Islet of Langerhans (tissue), 1 donor: ENCODE results near the gene PPP2R1A.
A peak's percentile ranks its signal among the peaks of the same experiment; 100 is the strongest.
"Not testable (repeated sequence)": the region's sequence is repeated elsewhere in the genome, so short reads cannot be mapped to it uniquely, and the experiment has no call there.

ENCODE experiments used
- FAIRE-seq: peaks from one replicate; lab custom pipeline; 2011; peaks lifted over from hg19 to GRCh38; lab: Jason Lieb, UNC

The PPP2R1A gene

DNA sequence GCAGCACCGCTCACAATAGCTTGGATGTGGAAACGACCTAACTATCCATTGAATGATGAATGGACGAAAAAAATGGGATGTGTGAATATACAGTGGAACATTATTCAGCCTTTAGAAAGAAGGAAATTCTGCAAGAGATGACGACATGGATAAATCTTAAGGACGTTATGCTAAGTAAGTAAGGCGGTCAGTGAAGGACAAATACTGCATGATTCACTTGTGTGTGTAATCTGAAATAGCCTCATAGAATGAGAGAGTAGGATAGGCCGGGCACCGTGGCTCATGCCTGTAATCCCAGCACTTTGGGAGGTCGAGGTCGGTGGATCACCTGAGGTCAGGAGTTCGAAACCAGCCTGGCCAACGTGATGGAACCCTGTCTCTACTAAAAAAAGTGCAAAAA, 54.2 kb downstream of the PPP2R1A start:
- no peak for FAIRE-seq

- FAIRE-seq = no peak
These were observed 58.4 kb downstream of the PPP2R1A start for GRCh38 chr19:52248241-52248640.

GRCh38 chr19:52258426-52258825, 68.6 kb downstream of the PPP2R1A start:
- FAIRE-seq = no peak

DNA sequence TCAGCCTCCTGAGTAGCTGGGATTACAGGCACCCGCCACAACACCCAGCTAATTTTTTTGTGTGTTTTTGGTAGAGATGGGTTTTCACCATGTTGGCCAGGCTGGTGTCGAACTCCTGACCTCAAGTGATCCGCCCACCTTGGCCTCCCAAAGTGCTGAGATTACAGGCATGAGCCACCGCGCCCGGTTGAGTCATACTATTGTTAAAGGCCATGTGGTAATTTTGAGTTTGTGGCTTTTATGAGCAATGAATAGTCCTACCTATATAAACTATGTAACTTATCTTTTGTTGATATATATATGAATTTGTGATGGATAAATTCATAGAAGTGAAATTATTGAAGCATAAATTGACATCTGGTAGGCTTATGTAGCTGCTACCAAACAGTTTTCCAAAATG, 75.7 kb downstream of the PPP2R1A start:
- not testable (repeated sequence) for FAIRE-seq

DNA sequence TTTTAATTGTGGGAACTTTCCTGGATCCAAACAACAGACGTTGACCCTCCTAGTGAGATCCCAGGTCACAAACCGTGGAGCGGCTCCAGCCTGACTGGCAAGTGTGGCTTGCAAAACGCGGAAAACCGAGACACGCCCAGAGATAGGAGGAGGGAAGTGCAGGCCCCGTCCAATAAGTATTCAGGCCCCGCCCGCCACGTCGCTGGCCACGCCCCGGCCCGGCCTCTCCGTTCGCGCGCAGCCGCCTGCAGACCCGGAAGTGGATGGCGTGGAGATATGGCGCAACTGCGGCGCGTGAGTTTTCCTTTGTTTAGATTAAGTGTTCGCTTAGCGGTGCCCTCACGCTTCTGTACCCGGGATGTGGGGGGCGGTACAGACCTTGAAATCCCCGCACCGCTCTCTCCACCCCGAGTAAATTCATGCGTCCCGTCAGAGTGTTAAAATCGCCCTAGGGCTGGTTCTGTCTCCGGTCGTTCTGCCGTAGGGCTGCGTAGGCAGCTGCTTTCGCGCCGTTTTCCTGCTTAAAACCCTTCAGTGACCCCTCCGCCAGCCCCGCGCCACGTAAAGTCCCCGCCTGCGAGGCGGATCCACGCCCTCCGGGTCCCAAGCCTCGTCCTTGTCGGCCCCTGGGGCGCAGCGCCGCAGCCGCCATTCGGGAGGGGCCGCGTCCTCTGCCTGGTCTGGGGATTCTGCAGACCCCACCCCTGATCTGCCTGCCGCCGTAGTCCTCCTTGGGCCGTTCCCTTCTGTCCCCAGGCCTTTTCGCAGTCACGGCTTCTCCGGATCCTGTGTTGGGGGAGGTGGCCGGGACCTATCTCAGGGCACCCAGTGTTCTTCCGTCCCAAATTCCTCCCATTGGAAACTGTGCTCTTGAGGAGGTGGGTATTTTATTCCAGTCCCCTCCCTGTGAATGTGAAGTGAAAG, 79.7 kb downstream of the PPP2R1A start, which contains the start of gene ZNF766:
ZNF766 (plus strand) TSS at position 250 of the 924 bp plus-strand sequence; CDS start at position 277, 27 bp downstream.
- peak; percentile 75 for FAIRE-seq

GRCh38 chr19:52270266-52270885, 80.5 kb downstream of the PPP2R1A start:
- FAIRE-seq = no peak

GRCh38 chr19:52273301-52273700, 83.4 kb downstream of the PPP2R1A start:
- no peak for FAIRE-seq

- no peak for FAIRE-seq
These were observed 84.3 kb downstream of the PPP2R1A start for GRCh38 chr19:52274191-52274590.

DNA sequence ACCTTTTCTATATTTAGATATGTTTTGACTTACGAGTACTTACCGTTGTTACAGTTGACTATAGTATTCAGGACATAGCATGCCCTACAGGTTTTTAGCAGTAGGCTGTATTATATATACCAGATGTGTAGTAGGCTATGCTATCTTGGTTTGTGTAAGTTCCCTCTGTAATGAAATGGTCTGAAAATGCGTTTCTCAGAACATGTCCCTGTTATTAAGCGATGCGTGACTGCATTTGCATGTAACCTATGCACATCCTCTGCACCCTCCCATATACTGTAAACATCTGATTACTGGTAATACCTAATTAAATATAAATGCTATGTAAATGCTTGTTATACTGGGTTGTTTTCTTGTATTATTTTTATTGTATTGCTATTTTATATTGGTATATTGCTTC, 86.1 kb downstream of the PPP2R1A start:
- no peak for FAIRE-seq

DNA sequence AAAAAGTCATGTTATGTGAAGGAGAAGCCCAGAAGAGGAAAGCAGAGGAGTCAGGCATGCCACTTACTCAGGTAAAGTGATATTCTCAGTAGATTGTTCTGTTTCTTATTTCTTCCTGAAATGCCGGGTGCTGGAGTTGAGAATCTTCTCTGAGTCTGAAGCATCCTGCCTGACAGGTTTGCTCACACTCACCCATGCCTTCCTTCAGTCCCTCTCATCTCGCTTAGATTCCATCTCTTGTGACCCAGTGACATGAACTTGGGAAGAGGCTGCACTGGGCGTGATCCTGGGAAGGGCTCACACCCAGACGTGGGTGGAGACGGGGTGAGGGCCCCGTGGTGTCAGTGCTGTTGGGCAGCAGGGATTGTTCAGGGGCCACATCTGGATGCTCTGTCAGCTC, 87.6 kb downstream of the PPP2R1A start:
- no peak for FAIRE-seq
